ENCODE results near the gene MTHFD1L. TPM values are rescaled to one million over a fixed set of nuclear protein-coding genes. Genes with fewer than 3 reads are reported as not detected.

MTHFD1L gene
- total and polyA plus RNA-seq, 2 donors (not counting 3 experiments of a cell fraction or from before 2014, with no cell fraction given) = 40.2 to 120 TPM

- BruUV-seq (replicated peaks) = no TSS peak
- dilution Hi-C loops (cut with MboI; ENCODE audit: extremely low pct_ligation_motif_present, low sequenced_read_pairs) = no loop called here
- peaks cover 15% of the 10 kb centered on the region for H3K4me1 ChIP-seq (ENCODE audit: control insufficient read depth, extremely low read depth, insufficient read depth, low read length)
- intact Hi-C loops (cut with micrococcal nuclease) = no loop called here
- no peak overlapping the region for H2AFZ ChIP-seq (ENCODE audit: low read depth, low read length)
- no peak overlapping the region for H3K9ac ChIP-seq (replicated peaks; ENCODE audit: extremely low read depth, insufficient read depth, low read length)
- TF ChIP-seq POLR2AphosphoS5 (IDR thresholded peaks at IDR 0.05; ENCODE audit: insufficient read depth, low read depth, low read length) (no peak), JUN (IDR thresholded peaks at IDR 0.05; ENCODE audit: borderline replicate concordance, insufficient read depth, insufficient read length, low read depth) (no peak), GATA2 (IDR thresholded peaks at IDR 0.05; ENCODE audit: insufficient read depth, insufficient read length, low read depth, low read length) (no peak), FOS (IDR thresholded peaks at IDR 0.05; ENCODE audit: borderline replicate concordance, insufficient read depth, low read length) (no peak), CTCF (IDR thresholded peaks at IDR 0.05; ENCODE audit: extremely low read depth in 1 of 2, insufficient read depth in 1 of 2, low read depth in 1 of 2, low read length in 2 of 2) (no peak), MAX (IDR thresholded peaks at IDR 0.05; ENCODE audit: insufficient read depth, insufficient read length) (no peak), POLR2A (IDR thresholded peaks at IDR 0.05; ENCODE audit: low read depth, low read length) (no peak), MYC (IDR thresholded peaks at IDR 0.05; ENCODE audit: low read depth, low read length) (no peak), EZH2 (IDR thresholded peaks at IDR 0.05; ENCODE audit: borderline replicate concordance, low read depth, low read length, severe bottlenecking) (no peak)
- ChIA-PET CTCF (interaction anchor here (1.2 to 6.0 kb wide), 5 partner anchors 12 to 309 kb away, joined by 3 to 30 read pairs (median 9); no protein-coding TSS in a partner anchor), POLR2A (no interaction called here)
- peak; percentile 47 for FAIRE-seq
- H3K27ac ChIP-seq (ENCODE audit: insufficient read depth, low read depth, low read length) = no peak overlapping the region
- no peaks in the 10 kb centered on the region for H3K27me3 ChIP-seq (ENCODE audit: control insufficient read depth in 2 of 2, insufficient read depth in 2 of 2, low read length in 2 of 2)
- H3K9me3 ChIP-seq (replicated peaks; ENCODE audit: control insufficient read depth, insufficient read depth, low read length) = no peaks in the 10 kb centered on the region
- no peak for DNase-seq (ENCODE audit: low read depth, low spot score)
- H3K4me2 ChIP-seq (ENCODE audit: insufficient read depth, low read length) = no peak overlapping the region
- H3K4me3 ChIP-seq (replicated peaks in 1 of 3; ENCODE audit: insufficient read depth in 1 of 3, low read depth in 1 of 3, low read length in 3 of 3) = no peak overlapping the region
- H3K9me1 ChIP-seq (replicated peaks; ENCODE audit: control insufficient read depth, extremely low read depth, insufficient read depth, low read length) = no peaks in the 10 kb centered on the region
- H3K79me2 ChIP-seq (ENCODE audit: control insufficient read depth, insufficient read depth, low read length) = no peaks in the 10 kb centered on the region
- H3K36me3 ChIP-seq (ENCODE audit: control insufficient read depth in 2 of 2, extremely low read depth in 1 of 2, insufficient read depth in 2 of 2, low read length in 2 of 2) = peaks cover 0 to 11% of the 10 kb centered on the region in 2 experiments
- no peaks in the 10 kb centered on the region for H4K20me1 ChIP-seq (replicated peaks; ENCODE audit: control insufficient read depth, extremely low read depth, insufficient read depth, low read length)
These were observed 160.7 kb downstream of the MTHFD1L start for GRCh38 chr6:151026041-151026663.
